Measurements from ENCODE around the gene ASTN1.

GRCh38 chr1:177024623-177025022 is 139.9 kb downstream of the ASTN1 start:
- TF ChIP-seq POLR2AphosphoS5 (IDR thresholded peaks at IDR 0.05; ENCODE audit: low read depth, low read length) (no peak), RCOR1 (IDR thresholded peaks at IDR 0.05; ENCODE audit: low read length) (no peak), GABPA (IDR thresholded peaks at IDR 0.05; ENCODE audit: low read depth) (no peak), MAX (IDR thresholded peaks at IDR 0.05; ENCODE audit: low read depth) (no peak), EP300 (IDR thresholded peaks at IDR 0.05; ENCODE audit: borderline replicate concordance in 1 of 2, low read depth in 1 of 2, low read length in 1 of 2) (no peak)
- TF ChIP-seq, protein P1, sequence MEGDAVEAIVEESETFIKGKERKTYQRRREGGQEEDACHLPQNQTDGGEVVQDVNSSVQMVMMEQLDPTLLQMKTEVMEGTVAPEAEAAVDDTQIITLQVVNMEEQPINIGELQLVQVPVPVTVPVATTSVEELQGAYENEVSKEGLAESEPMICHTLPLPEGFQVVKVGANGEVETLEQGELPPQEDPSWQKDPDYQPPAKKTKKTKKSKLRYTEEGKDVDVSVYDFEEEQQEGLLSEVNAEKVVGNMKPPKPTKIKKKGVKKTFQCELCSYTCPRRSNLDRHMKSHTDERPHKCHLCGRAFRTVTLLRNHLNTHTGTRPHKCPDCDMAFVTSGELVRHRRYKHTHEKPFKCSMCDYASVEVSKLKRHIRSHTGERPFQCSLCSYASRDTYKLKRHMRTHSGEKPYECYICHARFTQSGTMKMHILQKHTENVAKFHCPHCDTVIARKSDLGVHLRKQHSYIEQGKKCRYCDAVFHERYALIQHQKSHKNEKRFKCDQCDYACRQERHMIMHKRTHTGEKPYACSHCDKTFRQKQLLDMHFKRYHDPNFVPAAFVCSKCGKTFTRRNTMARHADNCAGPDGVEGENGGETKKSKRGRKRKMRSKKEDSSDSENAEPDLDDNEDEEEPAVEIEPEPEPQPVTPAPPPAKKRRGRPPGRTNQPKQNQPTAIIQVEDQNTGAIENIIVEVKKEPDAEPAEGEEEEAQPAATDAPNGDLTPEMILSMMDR (IDR thresholded peaks at IDR 0.05) = no peak
